Osteocyte (in vitro differentiated cells): Measurements from ENCODE around the gene IFNB1. TPM values are rescaled to one million over a fixed set of nuclear protein-coding genes. Genes with fewer than 3 reads are reported as not detected.

Experiments used
- DNase-seq: peaks from one replicate; pipeline ENCODE4 v3.0.0; 2021; ENCODE audit warnings: mixed read lengths; ENCODE audit not compliant: unreplicated experiment; ENCODE audit errors: extremely low spot score
- H3K27ac Mint-ChIP-seq: one replicate; pipeline ENCODE4 v1.8.0; 2021; ENCODE audit warnings: mild to moderate bottlenecking, mixed read lengths; ENCODE audit not compliant: unreplicated experiment
- H3K27me3 Mint-ChIP-seq: one replicate; pipeline ENCODE4 v1.8.0; 2021; ENCODE audit warnings: mixed read lengths; ENCODE audit not compliant: unreplicated experiment
- H3K36me3 Mint-ChIP-seq: one replicate; pipeline ENCODE4 v1.8.0; 2021; ENCODE audit warnings: mixed read lengths; ENCODE audit not compliant: unreplicated experiment
- H3K4me1 Mint-ChIP-seq: one replicate; pipeline ENCODE4 v1.8.0; 2021; ENCODE audit warnings: mixed read lengths; ENCODE audit not compliant: unreplicated experiment
- H3K4me3 Mint-ChIP-seq: one replicate; pipeline ENCODE4 v1.8.0; 2021; ENCODE audit warnings: mild to moderate bottlenecking, moderate library complexity, mixed read lengths; ENCODE audit not compliant: unreplicated experiment
- H3K9me3 Mint-ChIP-seq: one replicate; pipeline ENCODE4 v1.8.0; 2021; ENCODE audit warnings: mixed read lengths; ENCODE audit not compliant: unreplicated experiment
- CTCF ChIP-seq: fragments of 200-600 bp; sonication (generic); IDR thresholded peaks from 2 replicates; pipeline ENCODE4 v1.5.0; 2021; ENCODE audit warnings: antibody characterized with exemption, mild to moderate bottlenecking, moderate library complexity
- total RNA-seq: library from RNA; stranded (reverse); gene quantifications from 2 replicates; pipeline ENCODE4 v1.2.1, GENCODE V29; 2021

Gene IFNB1
- total RNA-seq, 1 donor from 2014 or later = not detected

DNA sequence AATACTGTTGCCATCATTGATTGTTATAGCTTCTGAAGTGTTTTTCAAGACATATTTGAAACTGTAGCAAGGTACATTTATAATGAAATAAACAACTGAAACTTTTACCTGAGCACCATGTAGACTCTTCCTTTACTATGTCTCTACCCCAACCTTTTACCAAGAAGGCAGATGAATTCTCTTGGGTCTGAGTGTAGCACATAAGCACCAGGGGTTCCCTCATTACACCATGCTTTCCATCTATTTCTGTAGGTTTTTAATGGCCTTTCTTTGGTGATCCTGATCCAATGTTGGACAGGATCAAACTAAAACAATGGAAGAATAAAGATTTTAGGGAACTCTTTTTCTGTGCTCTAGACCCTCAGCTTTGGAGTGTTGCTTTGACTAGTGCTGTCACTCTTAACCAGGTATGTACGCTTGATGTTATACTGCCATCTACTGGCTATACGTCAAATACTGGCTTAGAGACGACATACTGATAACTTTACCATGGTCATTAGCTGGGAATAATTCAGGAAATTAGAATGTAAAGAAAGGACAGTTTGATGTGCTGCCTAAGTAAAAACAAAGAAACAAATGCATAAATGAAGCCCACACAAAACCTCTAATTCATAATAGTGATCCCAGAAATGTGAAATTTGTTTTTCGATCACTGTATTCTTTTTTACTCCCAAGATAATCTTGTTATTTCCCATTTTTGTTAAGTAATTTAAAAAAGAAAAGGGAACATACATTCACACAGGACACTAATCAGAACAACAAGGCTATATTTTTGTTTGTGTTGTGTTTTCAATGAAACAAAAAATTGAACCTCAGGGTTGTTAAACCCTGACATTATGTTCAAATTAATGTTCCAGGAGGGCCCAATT lies 33.2 kb upstream of the IFNB1 start:
- no peak overlapping the region for H3K27ac Mint-ChIP-seq
- H3K27me3 Mint-ChIP-seq = peaks cover 20% of the 10 kb centered on the region
- no peak for DNase-seq
- H3K36me3 Mint-ChIP-seq = no peaks in the 10 kb centered on the region
- no peak overlapping the region for H3K4me3 Mint-ChIP-seq
- no peaks in the 10 kb centered on the region for H3K9me3 Mint-ChIP-seq
- TF ChIP-seq CTCF = peak; percentile 92
- peaks cover 1% of the 10 kb centered on the region for H3K4me1 Mint-ChIP-seq

DNA sequence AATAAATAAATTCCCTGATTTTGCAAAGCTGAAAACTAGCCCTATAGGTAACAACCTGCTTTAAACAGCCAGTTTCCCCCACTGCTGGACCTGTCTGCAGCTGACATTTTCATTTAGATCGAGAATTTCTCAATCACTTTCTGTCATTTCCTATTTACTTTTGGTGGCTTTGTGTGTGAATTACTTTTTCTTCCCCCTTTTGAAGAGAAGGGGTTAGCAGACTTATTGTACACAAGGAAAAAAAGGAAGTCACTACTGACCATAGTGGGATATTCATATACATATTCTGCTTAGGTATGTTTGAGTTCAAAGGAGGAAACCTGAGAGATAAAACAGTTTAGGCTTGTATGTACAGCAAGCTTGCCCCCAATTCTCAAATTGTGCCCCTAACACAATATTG lies 27.0 kb upstream of the IFNB1 start:
- no peaks in the 10 kb centered on the region for H3K27me3 Mint-ChIP-seq
- TF ChIP-seq CTCF = no peak
- H3K4me1 Mint-ChIP-seq = no peaks in the 10 kb centered on the region
- no peak overlapping the region for H3K4me3 Mint-ChIP-seq
- no peaks in the 10 kb centered on the region for H3K9me3 Mint-ChIP-seq
- DNase-seq = no peak
- H3K27ac Mint-ChIP-seq = no peak overlapping the region
- no peaks in the 10 kb centered on the region for H3K36me3 Mint-ChIP-seq

GRCh38 chr9:21102305-21102704 lies 24.6 kb upstream of the IFNB1 start:
- Mint-ChIP-seq H3K4me1 (peaks cover under 1% of the 10 kb centered on the region), H3K27ac (no peak overlapping the region), H3K27me3 (no peaks in the 10 kb centered on the region), H3K9me3 (peaks cover 2% of the 10 kb centered on the region), H3K4me3 (no peak overlapping the region), H3K36me3 (peaks cover under 1% of the 10 kb centered on the region)
- no peak for DNase-seq
- no peak for TF ChIP-seq CTCF

- Mint-ChIP-seq H3K4me1 (peaks cover 18% of the 10 kb centered on the region), H3K36me3 (peaks cover 2% of the 10 kb centered on the region)
These were observed 20.1 kb upstream of the IFNB1 start for GRCh38 chr9:21097817-21098216.

More at GRCh38 chr9:21097817-21098216, 20.1 kb upstream of the IFNB1 start:
- no peak for TF ChIP-seq CTCF
- H3K27me3 Mint-ChIP-seq = no peaks in the 10 kb centered on the region
- no peak overlapping the region for H3K27ac Mint-ChIP-seq
- no peak overlapping the region for H3K4me3 Mint-ChIP-seq
- H3K9me3 Mint-ChIP-seq = peaks cover 4% of the 10 kb centered on the region
- DNase-seq = no peak
